GM10847 (cell line): ENCODE results near the gene PIGC.

Experiments
- POLR2A ChIP-seq: IDR thresholded peaks from 2 replicates; pipeline ENCODE4 v1.6.1; 2011; ENCODE audit not compliant: insufficient read length; ENCODE audit errors: extremely low read depth

PIGC gene

DNA sequence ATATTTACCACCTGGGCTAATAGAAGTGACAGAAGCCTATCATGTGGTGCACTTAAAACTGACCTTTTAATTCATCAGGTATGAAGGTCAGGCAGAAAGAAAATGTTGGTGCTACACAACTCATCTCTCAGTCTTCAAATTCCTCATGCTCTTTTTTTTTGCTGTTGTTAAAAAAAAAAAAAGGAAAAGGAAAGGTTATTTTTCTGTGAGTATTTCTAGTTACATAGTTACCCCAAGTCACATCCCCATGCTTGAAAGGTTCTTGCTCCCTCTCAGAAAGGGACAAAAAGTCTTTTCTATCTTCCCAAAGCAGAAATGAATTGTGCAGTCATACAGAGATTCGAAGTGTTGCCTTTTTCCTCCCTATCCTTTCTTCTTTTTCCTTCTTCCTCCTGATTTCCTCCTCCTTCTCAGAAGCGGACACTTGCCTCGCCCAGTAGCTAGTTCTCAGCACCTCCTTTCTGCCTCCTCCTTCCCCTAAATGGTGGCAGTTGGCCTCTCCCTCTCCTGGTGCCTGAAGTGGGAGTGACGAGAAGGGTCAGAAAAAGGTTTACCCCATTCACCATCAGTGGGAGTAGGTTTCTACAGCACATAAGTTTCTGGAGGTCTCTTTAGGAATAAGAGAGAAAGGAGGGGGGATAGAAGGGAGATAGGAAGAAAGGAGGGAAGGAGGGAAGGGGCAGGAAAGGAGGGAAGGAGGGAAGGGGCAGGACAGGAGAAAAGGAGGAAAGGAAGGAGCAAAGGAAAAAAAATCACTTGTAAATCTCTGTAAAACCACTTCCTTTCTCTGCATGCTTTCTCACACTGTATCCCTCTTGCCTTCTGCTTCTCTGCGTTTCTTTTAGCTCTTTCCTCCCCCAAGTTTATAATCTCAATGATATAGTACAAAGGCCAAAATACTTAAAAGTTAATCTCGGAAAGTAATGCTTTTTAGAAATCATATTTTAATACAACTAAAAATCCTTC, 43.8 kb downstream of the PIGC start:
- TF ChIP-seq POLR2A = no peak

GRCh38 chr1:172398970-172399755, 44.7 kb downstream of the PIGC start:
- TF ChIP-seq POLR2A = no peak

DNA sequence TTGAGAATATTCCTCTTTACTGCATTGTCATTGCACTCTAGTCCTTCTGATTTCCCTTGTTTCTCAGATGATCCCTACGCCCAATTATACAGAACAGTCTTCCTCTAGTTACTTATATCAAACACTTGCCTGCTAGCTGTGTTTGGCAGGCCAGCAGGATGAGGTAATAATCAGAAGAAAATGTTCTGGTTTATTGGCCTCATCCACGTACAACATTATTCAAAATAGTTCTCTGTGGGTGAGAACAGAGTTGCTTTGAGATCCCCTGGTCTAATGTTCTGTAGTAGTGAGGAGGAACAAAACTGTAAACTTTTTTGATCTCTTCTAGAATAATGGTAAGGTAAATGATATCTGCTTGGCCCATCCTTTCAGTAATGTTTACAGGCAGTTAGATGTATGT, 45.7 kb downstream of the PIGC start:
- TF ChIP-seq POLR2A = no peak

GRCh38 chr1:172397633-172398032, 46.2 kb downstream of the PIGC start:
- no peak for TF ChIP-seq POLR2A

GRCh38 chr1:172397221-172397620, 46.6 kb downstream of the PIGC start:
- no peak for TF ChIP-seq POLR2A

DNA sequence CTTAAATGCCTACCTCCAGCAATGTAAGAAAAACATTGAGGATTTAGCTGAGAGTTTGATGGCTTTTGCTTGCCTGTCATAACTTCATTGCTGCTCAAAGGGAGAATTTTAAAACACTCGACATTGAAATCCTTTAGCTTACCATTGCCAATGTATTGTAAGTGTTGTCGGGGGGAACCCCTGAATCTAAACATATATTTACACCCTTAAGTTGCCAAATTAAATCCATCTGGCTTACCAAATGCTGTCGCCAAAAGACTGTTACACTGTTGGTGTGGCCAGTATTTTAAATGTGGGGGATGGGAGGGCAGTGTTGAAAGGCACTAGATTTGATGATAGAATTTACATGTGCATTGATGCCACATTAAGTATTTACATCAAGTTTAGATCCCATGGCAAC, 48.3 kb downstream of the PIGC start:
- no peak for TF ChIP-seq POLR2A

DNA sequence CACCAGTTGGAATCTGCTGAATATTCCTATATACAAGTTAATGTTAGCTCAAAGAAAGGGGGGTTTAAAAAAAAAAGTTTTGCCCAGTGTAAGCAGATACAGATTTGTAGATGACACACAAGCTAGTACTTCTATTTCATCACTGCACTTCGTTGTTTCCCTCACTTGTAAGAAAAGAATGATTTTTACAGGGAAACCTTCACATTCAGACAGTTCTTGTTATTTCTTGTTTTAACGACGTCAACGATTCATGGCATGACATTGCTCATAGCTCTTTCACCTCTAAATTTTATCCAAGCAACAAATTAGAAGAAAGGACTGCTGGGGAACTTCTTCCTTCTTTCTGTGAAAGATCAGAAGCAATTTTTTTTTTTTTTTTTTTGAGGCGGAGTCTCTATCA, 49.1 kb downstream of the PIGC start:
- no peak for TF ChIP-seq POLR2A

DNA sequence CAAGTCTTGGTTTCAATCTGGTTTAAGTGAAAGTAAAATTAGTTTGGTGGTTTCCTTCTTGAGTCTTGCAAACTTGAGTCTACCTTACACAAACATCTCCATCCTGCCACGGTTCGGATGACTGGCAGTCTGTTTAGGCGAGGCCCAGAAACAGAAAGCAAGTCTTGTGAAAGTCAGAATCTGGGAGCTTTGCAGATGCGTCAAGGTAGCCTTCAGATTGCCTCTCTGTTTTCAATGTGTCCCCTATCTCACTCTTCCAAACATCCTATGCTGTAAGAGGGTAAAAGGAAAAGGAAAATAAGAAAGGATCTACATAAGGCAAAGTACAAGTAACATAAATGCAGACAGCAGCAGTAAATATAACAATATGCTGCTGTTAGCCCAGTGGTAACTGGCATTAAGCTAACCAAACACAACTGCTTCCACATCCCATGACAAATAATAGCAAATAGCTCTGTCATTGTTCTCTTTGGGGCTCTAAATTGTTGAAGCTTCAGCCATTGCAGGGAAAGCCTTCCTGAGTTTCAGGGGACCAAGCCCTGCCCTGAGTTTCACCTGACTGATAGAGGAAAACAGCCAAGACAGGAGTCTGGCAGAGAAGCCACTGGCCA, 49.6 kb downstream of the PIGC start:
- TF ChIP-seq POLR2A = no peak

- no peak for TF ChIP-seq POLR2A
Measured at GRCh38 chr1:172393354-172393753, 50.5 kb downstream of the PIGC start.

DNA sequence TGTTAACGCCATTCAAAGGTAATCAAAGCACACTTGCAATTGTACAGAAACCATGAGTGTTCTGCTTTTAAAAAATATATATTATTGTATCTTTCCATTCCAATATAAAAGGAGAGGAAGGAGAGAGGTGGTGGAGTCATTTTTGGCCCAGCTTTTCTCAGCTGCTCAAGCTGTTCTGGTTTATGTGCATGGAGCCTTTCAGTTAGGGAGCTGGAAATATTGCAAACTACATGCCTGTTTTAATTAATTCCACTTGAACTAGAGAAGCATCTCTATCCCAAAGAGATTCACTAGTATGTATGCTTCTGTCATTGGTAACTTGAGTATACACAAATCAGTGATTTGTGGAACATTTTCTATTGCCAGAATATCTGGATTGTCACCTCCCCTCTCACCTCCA, 51.9 kb downstream of the PIGC start:
- no peak for TF ChIP-seq POLR2A
